ENCODE data around the gene RPL7A.
"Not testable (repeated sequence)": the region's sequence is repeated elsewhere in the genome, so short reads cannot be mapped to it uniquely, and the experiment has no call there.

Gene RPL7A

DNA sequence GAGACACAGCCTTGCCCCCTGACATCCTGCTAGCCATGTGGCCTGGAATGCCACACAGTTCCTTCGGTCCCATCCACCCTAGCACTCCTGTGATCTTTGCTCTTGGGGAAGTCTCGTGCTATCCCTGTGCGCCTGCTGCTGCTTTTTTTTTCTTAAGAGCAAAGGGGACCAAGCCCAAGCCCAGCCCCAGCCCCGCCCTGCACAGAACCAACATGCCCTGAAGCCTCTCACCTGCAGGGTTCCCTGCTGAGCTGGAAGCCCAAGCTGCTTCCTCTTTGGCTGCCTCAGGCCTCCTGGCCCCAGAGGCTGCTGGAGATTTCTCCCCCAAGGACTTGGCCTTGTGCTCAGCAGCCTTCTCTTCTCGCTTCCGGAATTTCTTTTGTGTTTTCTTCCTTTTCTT lies 13.9 kb upstream of the RPL7A start:
- no peaks in the 10 kb centered on the region for H3K9me3 ChIP-seq (ENCODE audit: control insufficient read depth, insufficient read depth, low read length)
- H3K4me1 ChIP-seq (ENCODE audit: insufficient read depth, low read length), result peaks cover 9% of the 10 kb centered on the region; the same call in 1 of the 2 replicates
- H3K36me3 ChIP-seq (ENCODE audit: insufficient read depth, low read length), result peaks cover 14% of the 10 kb centered on the region
- H3K9ac ChIP-seq (ENCODE audit: low read depth, low read length), result peak overlapping the region; percentile 78

- Histone ChIP-seq H3K9ac (ENCODE audit: low read depth, low read length) (peak overlapping the region; percentile 78), H3K36me3 (ENCODE audit: insufficient read depth, low read length) (peaks cover 21% of the 10 kb centered on the region)
- H3K4me1 ChIP-seq (ENCODE audit: insufficient read depth, low read length); H3K9me3 ChIP-seq (ENCODE audit: control insufficient read depth, insufficient read depth, low read length): not testable (repeated sequence)
Observed at GRCh38 chr9:133334888-133335287, 13.1 kb upstream of the RPL7A start.

- Histone ChIP-seq H3K4me1 (ENCODE audit: insufficient read depth, low read length) (peaks cover 9% of the 10 kb centered on the region; the same call in 1 of the 2 replicates), H3K36me3 (ENCODE audit: insufficient read depth, low read length) (peaks cover 20% of the 10 kb centered on the region), H3K9me3 (ENCODE audit: control insufficient read depth, insufficient read depth, low read length) (no peaks in the 10 kb centered on the region), H3K9ac (ENCODE audit: low read depth, low read length) (peak within 1 kb of the TSS; percentile 78)
Observed at GRCh38 chr9:133335924-133336811, 11.8 kb upstream of the RPL7A start, which contains the start of gene SURF6. SURF6 (minus strand) TSS chr9:133336188; CDS start chr9:133336132, 56 bp downstream.

- Histone ChIP-seq H3K9ac (ENCODE audit: low read depth, low read length) (no peak overlapping the region), H3K4me1 (ENCODE audit: insufficient read depth, low read length) (peaks cover 2% of the 10 kb centered on the region; the same call in 1 of the 2 replicates), H3K36me3 (ENCODE audit: insufficient read depth, low read length) (peaks cover 22% of the 10 kb centered on the region), H3K9me3 (ENCODE audit: control insufficient read depth, insufficient read depth, low read length) (no peaks in the 10 kb centered on the region)
Observed at GRCh38 chr9:133339641-133340040, 8.4 kb upstream of the RPL7A start.

GRCh38 chr9:133340256-133340655 lies 7.8 kb upstream of the RPL7A start:
- H3K9me3 ChIP-seq (ENCODE audit: control insufficient read depth, insufficient read depth, low read length), result no peaks in the 10 kb centered on the region
- no peak overlapping the region for H3K9ac ChIP-seq (ENCODE audit: low read depth, low read length)
- H3K4me1 ChIP-seq (ENCODE audit: insufficient read depth, low read length), result no peaks in the 10 kb centered on the region
- peaks cover 23% of the 10 kb centered on the region for H3K36me3 ChIP-seq (ENCODE audit: insufficient read depth, low read length)

DNA sequence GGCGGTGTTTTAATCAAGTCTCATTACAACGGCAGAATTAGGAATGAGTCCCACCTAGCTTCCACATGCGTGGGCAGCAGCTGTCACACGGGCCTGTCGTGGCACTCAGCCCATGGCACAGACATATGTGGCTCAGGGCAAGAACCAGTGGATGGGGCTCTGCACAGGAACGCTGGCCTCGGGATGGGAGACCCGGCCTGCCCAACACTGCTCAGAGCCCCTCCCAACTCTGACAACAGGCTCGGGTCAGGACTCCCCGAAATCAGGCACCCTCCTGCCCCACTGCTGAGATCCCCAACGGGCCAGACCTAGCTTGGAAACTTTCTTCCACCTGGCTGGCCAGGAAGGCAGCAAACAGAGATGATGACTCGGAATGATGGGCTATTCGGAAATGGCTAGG lies 7.1 kb upstream of the RPL7A start:
- Histone ChIP-seq H3K4me1 (ENCODE audit: insufficient read depth, low read length) (no peaks in the 10 kb centered on the region), H3K36me3 (ENCODE audit: insufficient read depth, low read length) (peaks cover 29% of the 10 kb centered on the region), H3K9me3 (ENCODE audit: control insufficient read depth, insufficient read depth, low read length) (no peaks in the 10 kb centered on the region), H3K9ac (ENCODE audit: low read depth, low read length) (no peak overlapping the region)

DNA sequence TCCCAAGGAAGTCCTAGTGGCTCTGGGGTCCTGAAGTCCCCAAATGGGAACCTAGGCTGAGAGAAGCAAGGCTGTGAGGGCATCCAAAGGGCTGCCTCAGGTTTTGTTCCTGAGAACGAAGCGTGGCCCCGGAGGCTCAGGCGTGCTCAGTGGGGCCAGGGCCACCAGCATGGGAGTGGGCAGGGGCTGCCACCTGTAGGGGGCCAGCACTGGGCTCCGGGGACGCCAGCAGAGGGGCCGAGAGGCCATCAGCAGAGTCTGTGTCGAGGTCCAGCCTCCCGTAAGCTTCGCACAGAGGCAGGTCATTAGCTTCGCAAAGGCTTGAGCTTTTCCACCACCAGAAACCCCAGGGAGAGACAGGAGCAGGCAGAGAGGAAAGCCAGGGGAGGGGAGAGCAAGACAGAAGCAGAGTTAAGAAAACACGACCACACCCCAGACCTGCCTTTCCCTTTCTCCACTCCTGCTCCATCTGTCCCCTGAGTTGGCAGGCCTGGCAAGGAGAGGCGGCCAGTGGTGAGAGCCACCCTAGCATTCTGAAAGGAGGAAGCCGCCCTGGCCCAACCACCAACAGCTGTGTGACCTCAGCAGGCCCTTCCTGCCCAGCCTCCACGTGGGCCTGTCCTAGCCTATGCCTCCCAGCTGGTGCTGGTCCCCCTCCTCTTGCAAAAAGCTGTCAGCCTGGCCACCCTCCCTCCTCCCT lies 6.5 kb upstream of the RPL7A start:
- peaks cover 3% of the 10 kb centered on the region; the same call in 1 of the 2 replicates for H3K4me1 ChIP-seq (ENCODE audit: insufficient read depth, low read length)
- peaks cover 29% of the 10 kb centered on the region for H3K36me3 ChIP-seq (ENCODE audit: insufficient read depth, low read length)
- no peak overlapping the region for H3K9ac ChIP-seq (ENCODE audit: low read depth, low read length)
- H3K9me3 ChIP-seq (ENCODE audit: control insufficient read depth, insufficient read depth, low read length), result no peaks in the 10 kb centered on the region

DNA sequence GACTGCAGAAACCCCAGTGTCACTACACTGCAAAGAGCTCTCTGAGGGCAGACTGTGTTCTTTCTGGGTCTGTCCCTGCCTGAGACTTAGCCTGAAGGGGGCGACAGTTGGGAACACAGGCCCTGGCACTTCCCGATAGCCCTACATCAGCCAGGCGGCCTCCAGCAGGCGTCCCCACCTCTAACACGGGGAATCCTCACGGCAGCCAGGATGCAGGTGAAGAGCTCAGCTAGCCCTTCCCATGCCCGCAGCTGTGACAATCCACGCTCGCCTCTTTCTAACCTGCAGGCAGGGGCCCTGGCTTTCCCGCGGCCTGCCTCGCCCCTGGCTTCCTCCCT lies 6.0 kb upstream of the RPL7A start:
- H3K9ac ChIP-seq (ENCODE audit: low read depth, low read length), result no peak overlapping the region
- no peaks in the 10 kb centered on the region for H3K9me3 ChIP-seq (ENCODE audit: control insufficient read depth, insufficient read depth, low read length)
- H3K36me3 ChIP-seq (ENCODE audit: insufficient read depth, low read length), result peaks cover 29% of the 10 kb centered on the region
- H3K4me1 ChIP-seq (ENCODE audit: insufficient read depth, low read length), result peaks cover 4% of the 10 kb centered on the region; the same call in 1 of the 2 replicates

- peaks cover 29% of the 10 kb centered on the region for H3K36me3 ChIP-seq (ENCODE audit: insufficient read depth, low read length)
- no peak overlapping the region for H3K9ac ChIP-seq (ENCODE audit: low read depth, low read length)
- no peaks in the 10 kb centered on the region for H3K9me3 ChIP-seq (ENCODE audit: control insufficient read depth, insufficient read depth, low read length)
- H3K4me1 ChIP-seq (ENCODE audit: insufficient read depth, low read length), result peaks cover 4% of the 10 kb centered on the region; the same call in 1 of the 2 replicates
Observed at GRCh38 chr9:133342570-133342969, 5.4 kb upstream of the RPL7A start.

GRCh38 chr9:133344071-133344470 lies 3.9 kb upstream of the RPL7A start:
- H3K36me3 ChIP-seq (ENCODE audit: insufficient read depth, low read length), result peaks cover 31% of the 10 kb centered on the region
- H3K9me3 ChIP-seq (ENCODE audit: control insufficient read depth, insufficient read depth, low read length), result no peaks in the 10 kb centered on the region
- peaks cover 4% of the 10 kb centered on the region; the same call in 1 of the 2 replicates for H3K4me1 ChIP-seq (ENCODE audit: insufficient read depth, low read length)
- H3K9ac ChIP-seq (ENCODE audit: low read depth, low read length), result no peak overlapping the region

GRCh38 chr9:133344979-133345378 lies 3.0 kb upstream of the RPL7A start:
- peaks cover 4% of the 10 kb centered on the region; the same call in 1 of the 2 replicates for H3K4me1 ChIP-seq (ENCODE audit: insufficient read depth, low read length)
- no peak overlapping the region for H3K9ac ChIP-seq (ENCODE audit: low read depth, low read length)
- H3K36me3 ChIP-seq (ENCODE audit: insufficient read depth, low read length), result peaks cover 33% of the 10 kb centered on the region
- no peaks in the 10 kb centered on the region for H3K9me3 ChIP-seq (ENCODE audit: control insufficient read depth, insufficient read depth, low read length)

- H3K9ac ChIP-seq (ENCODE audit: low read depth, low read length), result no peak overlapping the region
- H3K4me1 ChIP-seq (ENCODE audit: insufficient read depth, low read length), result peaks cover 4% of the 10 kb centered on the region; the same call in 1 of the 2 replicates
- peaks cover 37% of the 10 kb centered on the region for H3K36me3 ChIP-seq (ENCODE audit: insufficient read depth, low read length)
- no peaks in the 10 kb centered on the region for H3K9me3 ChIP-seq (ENCODE audit: control insufficient read depth, insufficient read depth, low read length)
Observed at GRCh38 chr9:133345596-133345995, 2.4 kb upstream of the RPL7A start.

DNA sequence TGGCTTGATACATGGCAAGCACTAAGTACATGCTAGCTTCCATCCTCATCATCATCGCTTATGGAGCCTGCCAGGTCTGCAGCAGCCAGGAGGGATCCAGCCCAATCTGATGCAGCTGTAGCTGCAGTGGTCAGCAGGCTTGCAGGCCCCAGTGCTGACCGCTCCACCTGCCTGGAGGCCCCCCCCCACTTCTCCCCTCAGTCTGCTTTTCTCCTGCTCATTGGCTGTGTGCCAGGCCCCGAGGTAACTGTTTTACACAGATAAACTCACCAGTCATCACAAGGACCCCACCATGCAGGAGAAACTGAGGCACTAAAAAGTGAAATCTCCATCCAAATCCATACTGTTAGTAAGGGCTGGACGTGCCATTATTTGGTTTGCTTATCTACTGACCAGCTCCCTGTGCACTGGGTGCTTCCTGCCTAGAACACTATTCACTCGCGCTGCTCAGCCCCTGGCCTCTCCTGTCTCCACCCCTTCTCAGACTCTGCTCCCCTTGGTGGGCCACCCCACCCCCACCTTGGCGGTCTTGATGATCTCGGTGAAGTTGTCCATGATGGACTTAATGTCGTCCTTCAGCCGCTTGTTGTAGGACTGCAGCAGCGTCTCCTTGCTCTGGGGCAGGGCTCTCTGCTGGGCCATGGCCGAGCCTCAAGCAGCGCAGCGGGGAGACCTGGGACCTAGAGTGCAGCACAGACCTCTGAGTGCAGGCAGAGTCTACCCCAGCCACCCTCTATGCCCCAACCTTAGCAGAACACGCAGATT lies 1.8 kb upstream of the RPL7A start:
- Histone ChIP-seq H3K9ac (ENCODE audit: low read depth, low read length) (peak overlapping the region; percentile 100), H3K9me3 (ENCODE audit: control insufficient read depth, insufficient read depth, low read length) (no peaks in the 10 kb centered on the region), H3K4me1 (ENCODE audit: insufficient read depth, low read length) (peaks cover 4% of the 10 kb centered on the region; the same call in 1 of the 2 replicates), H3K36me3 (ENCODE audit: insufficient read depth, low read length) (peaks cover 41% of the 10 kb centered on the region)

GRCh38 chr9:133347515-133347984 lies 468 bp upstream of the RPL7A start:
- Histone ChIP-seq H3K9me3 (ENCODE audit: control insufficient read depth, insufficient read depth, low read length) (no peaks in the 10 kb centered on the region), H3K9ac (ENCODE audit: low read depth, low read length) (peak overlapping the region; percentile 100), H3K4me1 (ENCODE audit: insufficient read depth, low read length) (peaks cover 4% of the 10 kb centered on the region; the same call in 1 of the 2 replicates), H3K36me3 (ENCODE audit: insufficient read depth, low read length) (peaks cover 45% of the 10 kb centered on the region)
